SK-N-SH treated with all-trans-retinoic acid at 6 μM for 48 hours (cell line): ENCODE data around the gene TBC1D22B.

Experiments used
- ATAC-seq: fragments of 200-7000 bp; cut with Tn5 transposase; 3 replicates; pipeline ENCODE4 v1.9.1; 2020; ENCODE audit warnings: mild to moderate bottlenecking, moderate library complexity
- ARNTL ChIP-seq: fragments of 450-650 bp; formaldehyde crosslinking; IDR thresholded peaks from 2 replicates; pipeline ENCODE4 v1.5.0; 2020; ENCODE audit warnings: low read depth, mild to moderate bottlenecking, moderate library complexity, borderline replicate concordance
- BACH2 ChIP-seq: fragments of 250-450 bp; sonication (Bioruptor Pico); IDR thresholded peaks from 2 replicates; pipeline ENCODE4 v1.9.0; 2021; ENCODE audit warnings: mild to moderate bottlenecking, borderline replicate concordance
- CREB5 ChIP-seq: fragments of 250-450 bp; sonication (Bioruptor Pico); IDR thresholded peaks from 2 replicates; pipeline ENCODE4 v1.5.1; 2020; ENCODE audit warnings: low read depth, mild to moderate bottlenecking, moderate library complexity
- CSDC2 ChIP-seq: fragments of 250-450 bp; sonication (Bioruptor Pico); IDR thresholded peaks from 2 replicates; pipeline ENCODE4 v1.5.0; 2020; ENCODE audit warnings: mild to moderate bottlenecking, moderate library complexity
- ESRRG ChIP-seq: fragments of 250-450 bp; sonication (Bioruptor Pico); IDR thresholded peaks from 2 replicates; pipeline ENCODE4 v1.6.1; 2021; ENCODE audit warnings: mild to moderate bottlenecking
- GLIS3 ChIP-seq: fragments of 250-450 bp; sonication (Bioruptor Pico); IDR thresholded peaks from 2 replicates; pipeline ENCODE4 v1.5.0; 2020; ENCODE audit warnings: mild to moderate bottlenecking, moderate library complexity
- ISL1 ChIP-seq: fragments of 250-450 bp; sonication (Bioruptor Pico); IDR thresholded peaks from 2 replicates; pipeline ENCODE4 v2.1.2; 2022; ENCODE audit warnings: mild to moderate bottlenecking, moderate library complexity
- OSR1 ChIP-seq: fragments of 250-450 bp; sonication (Bioruptor Pico); IDR thresholded peaks from 2 replicates; pipeline ENCODE4 v1.8.0; 2022; ENCODE audit warnings: moderate library complexity, mild to moderate bottlenecking, inconsistent platforms
- PATZ1 ChIP-seq: fragments of 250-450 bp; sonication (Bioruptor Pico); IDR thresholded peaks from 2 replicates; pipeline ENCODE4 v1.8.0; 2020; ENCODE audit warnings: mild to moderate bottlenecking, moderate library complexity, borderline replicate concordance
- PPARA ChIP-seq: fragments of 250-450 bp; sonication (Bioruptor Pico); IDR thresholded peaks from 2 replicates; pipeline ENCODE4 v1.5.0; 2020; ENCODE audit warnings: mild to moderate bottlenecking, borderline replicate concordance
- RARB ChIP-seq: fragments of 250-450 bp; sonication (Bioruptor Pico); IDR thresholded peaks from 2 replicates; pipeline ENCODE4 v1.8.0; 2021; ENCODE audit warnings: mild to moderate bottlenecking, moderate library complexity
- TCF4 ChIP-seq: fragments of 250-450 bp; sonication (Bioruptor Pico); IDR thresholded peaks from 2 replicates; pipeline ENCODE4 v1.8.0; 2021; ENCODE audit warnings: mild to moderate bottlenecking, moderate library complexity, borderline replicate concordance
- TOX ChIP-seq: fragments of 250-450 bp; sonication (Bioruptor Pico); IDR thresholded peaks from 2 replicates; pipeline ENCODE4 v1.8.0; 2021; ENCODE audit warnings: mild to moderate bottlenecking, moderate library complexity, borderline replicate concordance
- TSHZ2 ChIP-seq: fragments of 250-450 bp; sonication (Bioruptor Pico); IDR thresholded peaks from 2 replicates; pipeline ENCODE4 v1.5.0; 2020; ENCODE audit warnings: mild to moderate bottlenecking, moderate library complexity
- ZC3H10 ChIP-seq: fragments of 250-450 bp; sonication (Bioruptor Pico); IDR thresholded peaks from 2 replicates; pipeline ENCODE4 v1.5.1; 2021; ENCODE audit warnings: mild to moderate bottlenecking, moderate library complexity
- ZFP3 ChIP-seq: fragments of 250-450 bp; sonication (Bioruptor Pico); IDR thresholded peaks from 2 replicates; pipeline ENCODE4 v1.5.0; 2020; ENCODE audit warnings: mild to moderate bottlenecking, moderate library complexity
- ZNF565 ChIP-seq: fragments of 450-650 bp; formaldehyde crosslinking; conservative IDR thresholded peaks from 2 replicates; pipeline ENCODE4 v1.5.0; 2020; ENCODE audit warnings: low read depth, mild to moderate bottlenecking, moderate library complexity
- ZNF70 ChIP-seq: fragments of 450-650 bp; formaldehyde crosslinking; IDR thresholded peaks from 2 replicates; pipeline ENCODE4 v1.5.0; 2020; ENCODE audit warnings: mild to moderate bottlenecking, moderate library complexity
- ZNF8 ChIP-seq: fragments of 450-650 bp; formaldehyde crosslinking; IDR thresholded peaks from 2 replicates; pipeline ENCODE4 v1.5.0; 2020; ENCODE audit warnings: mild to moderate bottlenecking, moderate library complexity
- TF ChIP-seq, protein P1 (sequence below): fragments of 250-450 bp; sonication (Bioruptor Pico); IDR thresholded peaks from 2 replicates; pipeline ENCODE4 v1.8.0; 2021; ENCODE audit warnings: low read depth, mild to moderate bottlenecking, moderate library complexity, borderline replicate concordance

The TBC1D22B gene

DNA sequence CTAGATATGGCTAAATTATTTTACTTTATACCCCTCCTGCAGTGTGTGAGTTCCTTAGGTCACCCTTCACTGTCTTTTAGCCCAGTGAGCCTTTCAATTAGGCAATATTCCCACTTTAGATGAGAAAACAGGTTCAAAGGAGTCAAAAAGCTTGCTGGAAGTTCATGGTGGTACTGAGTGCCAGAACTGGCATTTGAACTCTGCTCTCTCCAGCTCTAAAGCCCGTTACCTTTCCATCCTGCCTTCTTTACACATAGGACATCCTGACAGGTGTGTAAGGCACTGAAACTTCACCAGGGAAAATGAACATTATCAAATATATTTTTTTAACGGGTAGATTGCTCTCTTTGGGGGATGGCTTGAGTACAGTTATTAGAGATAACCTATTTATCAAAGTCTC lies 11.5 kb downstream of the TBC1D22B start (continued):
- TF ChIP-seq, protein P1, sequence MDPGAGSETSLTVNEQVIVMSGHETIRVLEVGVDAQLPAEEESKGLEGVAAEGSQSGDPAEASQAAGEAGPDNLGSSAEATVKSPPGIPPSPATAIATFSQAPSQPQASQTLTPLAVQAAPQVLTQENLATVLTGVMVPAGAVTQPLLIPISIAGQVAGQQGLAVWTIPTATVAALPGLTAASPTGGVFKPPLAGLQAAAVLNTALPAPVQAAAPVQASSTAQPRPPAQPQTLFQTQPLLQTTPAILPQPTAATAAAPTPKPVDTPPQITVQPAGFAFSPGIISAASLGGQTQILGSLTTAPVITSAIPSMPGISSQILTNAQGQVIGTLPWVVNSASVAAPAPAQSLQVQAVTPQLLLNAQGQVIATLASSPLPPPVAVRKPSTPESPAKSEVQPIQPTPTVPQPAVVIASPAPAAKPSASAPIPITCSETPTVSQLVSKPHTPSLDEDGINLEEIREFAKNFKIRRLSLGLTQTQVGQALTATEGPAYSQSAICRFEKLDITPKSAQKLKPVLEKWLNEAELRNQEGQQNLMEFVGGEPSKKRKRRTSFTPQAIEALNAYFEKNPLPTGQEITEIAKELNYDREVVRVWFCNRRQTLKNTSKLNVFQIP: no peak

DNA sequence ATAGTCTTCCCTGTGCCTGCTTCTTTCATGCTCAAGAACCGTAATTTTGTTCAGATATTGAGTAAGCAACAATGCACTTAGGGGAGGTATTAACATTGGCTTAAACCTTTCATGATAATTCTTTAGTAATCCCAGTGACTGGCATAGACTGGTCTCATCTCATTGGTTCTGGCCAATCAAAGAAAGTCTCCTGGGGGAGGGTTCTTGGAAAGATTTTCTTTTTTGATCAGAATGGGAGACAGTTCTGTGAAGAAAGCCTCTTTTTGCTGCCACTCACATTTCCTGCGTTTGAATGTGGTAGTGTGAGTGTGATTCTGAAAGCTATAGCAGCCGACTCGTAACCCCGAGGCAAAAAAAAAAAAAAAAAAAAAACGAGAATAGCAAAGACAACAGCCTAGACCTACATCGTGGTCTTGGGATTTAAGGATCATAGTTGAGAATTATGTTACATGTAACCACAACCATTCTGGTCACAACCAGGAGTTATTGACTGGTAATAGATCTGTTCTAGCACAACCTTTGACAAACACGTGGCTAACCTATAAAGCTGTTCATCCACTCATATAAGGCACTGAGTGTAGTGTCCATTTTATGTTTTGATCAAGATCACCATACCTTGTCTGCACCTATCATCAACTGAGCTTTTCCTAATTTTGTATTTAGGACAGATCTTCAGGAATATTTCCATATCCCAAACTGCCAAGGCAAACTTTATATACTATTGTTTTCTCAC lies 15.4 kb downstream of the TBC1D22B start:
- no peak for ATAC-seq
- TF ChIP-seq TSHZ2 (no peak), OSR1 (CRISPR knock-in tag) (no peak), RARB (no peak), TCF4 (CRISPR knock-in tag) (no peak), TOX (CRISPR knock-in tag) (no peak), ZNF8 (CRISPR knock-in tag) (no peak), CSDC2 (no peak), PPARA (CRISPR knock-in tag) (no peak), ZNF70 (CRISPR knock-in tag) (no peak), PATZ1 (CRISPR knock-in tag) (no peak), ARNTL (CRISPR knock-in tag) (no peak), GLIS3 (CRISPR knock-in tag) (no peak), ZC3H10 (CRISPR knock-in tag) (no peak), ISL1 (CRISPR knock-in tag) (no peak), ZNF565 (CRISPR knock-in tag) (no peak)

DNA sequence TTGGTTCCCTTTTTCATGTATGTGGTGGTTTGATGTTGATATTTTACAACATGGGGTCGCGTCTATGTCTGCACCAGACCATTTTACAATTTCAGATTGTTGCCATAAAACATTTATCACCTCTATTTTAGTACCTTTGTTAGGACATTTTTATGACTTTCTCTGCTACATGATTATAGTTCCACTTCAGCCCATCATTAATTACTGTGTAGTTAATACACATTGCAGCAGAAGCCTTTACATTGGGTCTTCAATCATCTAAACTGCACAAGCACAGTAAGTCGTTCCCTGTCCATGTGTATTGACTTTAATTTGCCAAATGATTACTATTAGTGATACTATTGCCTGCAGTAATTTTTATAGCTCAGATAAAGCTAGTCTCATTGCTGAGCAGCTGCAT lies 16.1 kb downstream of the TBC1D22B start:
- ATAC-seq: no peak
- no peak for TF ChIP-seq ARNTL (CRISPR knock-in tag)
- no peak for TF ChIP-seq ESRRG (CRISPR knock-in tag)
- no peak for TF ChIP-seq CSDC2
- no peak for TF ChIP-seq CREB5
- TF ChIP-seq TOX (CRISPR knock-in tag): no peak
- TF ChIP-seq BACH2 (CRISPR knock-in tag): no peak
- TF ChIP-seq ZFP3 (CRISPR knock-in tag): no peak
- no peak for TF ChIP-seq ZNF565 (CRISPR knock-in tag)
- no peak for TF ChIP-seq PATZ1 (CRISPR knock-in tag)
- no peak for TF ChIP-seq OSR1 (CRISPR knock-in tag)
- no peak for TF ChIP-seq TSHZ2
- no peak for TF ChIP-seq ZNF70 (CRISPR knock-in tag)
- TF ChIP-seq PPARA (CRISPR knock-in tag): no peak
- no peak for TF ChIP-seq TCF4 (CRISPR knock-in tag)
